HL-60/S4 treated with phorbol 12-myristate 13-acetate at 8.2 ng/mL for 4 days and 3 days (cell line): ENCODE results near the gene RHO.
"Not testable (repeated sequence)": the region's sequence is repeated elsewhere in the genome, so short reads cannot be mapped to it uniquely, and the experiment has no call there.

ENCODE experiments used
- in situ Hi-C: fragments of 300-500 bp; cut with MboI; formaldehyde crosslinking; loops from 2 replicates; pipeline ENCODE4 v1.15.0; 2022; ENCODE audit warnings: low sequenced_read_pairs

RHO gene

DNA sequence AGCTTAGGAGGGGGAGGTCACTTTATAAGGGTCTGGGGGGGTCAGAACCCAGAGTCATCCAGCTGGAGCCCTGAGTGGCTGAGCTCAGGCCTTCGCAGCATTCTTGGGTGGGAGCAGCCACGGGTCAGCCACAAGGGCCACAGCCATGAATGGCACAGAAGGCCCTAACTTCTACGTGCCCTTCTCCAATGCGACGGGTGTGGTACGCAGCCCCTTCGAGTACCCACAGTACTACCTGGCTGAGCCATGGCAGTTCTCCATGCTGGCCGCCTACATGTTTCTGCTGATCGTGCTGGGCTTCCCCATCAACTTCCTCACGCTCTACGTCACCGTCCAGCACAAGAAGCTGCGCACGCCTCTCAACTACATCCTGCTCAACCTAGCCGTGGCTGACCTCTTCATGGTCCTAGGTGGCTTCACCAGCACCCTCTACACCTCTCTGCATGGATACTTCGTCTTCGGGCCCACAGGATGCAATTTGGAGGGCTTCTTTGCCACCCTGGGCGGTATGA, at the start of gene RHO:
RHO (plus strand) TSS at position 51 of the 512 bp plus-strand sequence; CDS start at position 146, 95 bp downstream.
- in situ Hi-C loops: no loop called here

DNA sequence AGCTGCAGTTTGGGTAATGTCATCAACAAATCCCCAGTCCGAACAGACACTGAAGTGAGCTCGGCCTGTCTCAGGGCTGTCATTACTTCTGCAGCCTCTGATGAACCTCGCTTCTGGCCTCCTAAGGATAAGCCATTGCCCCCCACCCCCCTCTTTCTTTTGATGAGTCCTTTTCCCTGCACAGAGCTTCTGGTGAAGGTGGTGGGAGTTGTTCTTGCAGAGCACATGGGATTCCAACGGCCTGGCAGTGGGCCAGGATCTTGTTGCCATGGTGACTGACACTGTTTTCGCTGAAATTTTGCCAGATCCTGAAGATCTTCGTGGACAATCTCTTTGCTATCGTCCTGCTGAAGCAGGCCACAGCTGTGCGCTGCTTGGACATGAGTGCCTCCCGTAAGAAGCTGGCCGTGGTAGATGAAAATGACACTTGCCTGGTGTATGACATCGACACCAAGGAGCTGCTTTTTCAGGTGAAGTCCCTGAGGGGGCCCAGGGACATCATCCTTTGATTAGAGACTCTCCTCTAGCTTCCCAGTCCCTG, 47.1 kb upstream of the RHO start:
- in situ Hi-C loops: not testable (repeated sequence)

DNA sequence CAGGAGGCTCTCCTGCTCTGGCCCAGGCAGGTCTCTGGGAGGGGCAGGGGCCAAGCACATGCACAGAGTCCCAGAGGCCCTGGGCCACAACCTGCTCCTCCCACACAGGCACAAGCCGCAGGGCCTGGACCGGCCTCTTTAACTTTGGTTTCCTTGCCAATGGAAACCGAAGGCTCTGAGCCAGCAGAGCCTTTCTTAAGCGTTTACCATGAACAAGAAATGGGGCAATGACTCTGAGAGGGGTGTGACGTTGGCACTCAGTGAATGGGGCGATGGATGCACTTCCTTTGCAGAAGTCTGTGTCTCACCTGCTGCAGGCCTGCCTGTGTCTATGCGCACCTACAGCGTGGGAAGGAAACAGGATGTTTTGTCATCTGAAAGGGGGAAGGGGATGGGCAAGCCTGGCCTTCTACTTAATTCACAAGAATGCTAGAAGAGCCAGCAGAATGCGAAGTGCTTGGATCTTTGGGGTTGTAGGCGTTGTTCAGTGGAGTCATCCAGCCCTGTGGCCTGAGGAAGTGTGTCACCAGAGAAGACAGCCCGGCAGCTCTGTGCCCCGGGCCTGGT, 46.6 kb upstream of the RHO start:
- in situ Hi-C loops: no loop called here

GRCh38 chr3:129482721-129483120, 45.7 kb upstream of the RHO start:
- in situ Hi-C loops: no loop called here

DNA sequence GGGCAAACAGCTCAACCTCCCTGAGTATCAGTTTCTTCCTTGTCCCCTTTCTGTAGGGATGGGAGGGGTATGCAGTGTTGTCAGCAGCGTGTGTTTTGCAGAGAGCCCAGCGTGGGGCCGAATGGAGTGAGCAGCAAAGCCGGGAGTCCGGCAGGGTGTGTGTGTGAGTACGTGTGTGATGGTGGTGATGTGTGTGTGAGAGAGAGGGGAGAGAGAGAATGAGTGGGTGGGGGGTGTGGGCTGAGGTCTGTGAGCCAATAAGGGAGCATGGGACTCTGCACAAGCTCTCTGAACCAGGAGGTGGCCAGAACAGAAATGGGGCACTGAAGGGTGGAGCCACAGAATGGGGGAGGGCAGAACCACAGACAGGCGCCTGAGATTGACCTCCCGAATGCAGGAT, 44.6 kb upstream of the RHO start:
- in situ Hi-C loops: no loop called here

DNA sequence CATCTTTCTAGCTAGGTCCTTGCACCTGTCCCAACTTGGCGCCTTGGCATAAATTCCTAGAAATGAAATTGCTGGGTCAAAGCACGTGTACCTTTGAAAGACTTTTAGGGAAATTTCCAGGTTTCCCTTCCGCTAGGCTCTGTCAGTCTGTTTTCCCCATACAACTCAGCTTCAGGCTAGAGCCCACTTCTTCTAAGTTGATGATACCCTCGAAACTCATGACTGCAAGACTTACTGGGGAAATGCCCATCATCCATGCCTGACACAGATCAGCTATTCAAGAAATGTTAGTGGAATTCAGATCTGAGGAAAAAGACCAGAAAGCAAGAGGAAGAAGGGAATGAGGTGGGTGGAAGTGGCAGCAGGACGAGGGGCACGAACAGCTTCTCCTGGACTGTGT, 43.3 kb upstream of the RHO start:
- in situ Hi-C loops: not testable (repeated sequence)

- in situ Hi-C loops: no loop called here
Measured at GRCh38 chr3:129485721-129486663, 42.4 kb upstream of the RHO start.

DNA sequence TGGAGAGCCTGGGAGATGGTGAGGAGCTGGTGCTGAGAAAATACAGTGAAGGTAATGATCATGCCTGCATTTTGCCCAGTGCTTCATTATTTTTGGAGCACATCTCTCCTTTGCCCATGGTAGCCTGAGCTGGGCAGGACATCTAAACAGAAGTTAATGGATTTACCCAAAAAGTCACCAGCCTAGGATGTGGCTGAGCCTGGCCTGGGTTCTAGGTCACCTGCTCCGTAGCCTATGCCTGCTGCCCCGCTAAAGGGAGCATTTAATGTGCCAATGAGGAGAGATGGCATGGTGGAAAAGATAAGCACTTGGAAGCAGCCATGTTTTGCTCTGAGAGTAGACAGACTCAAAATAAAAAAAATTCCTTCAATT, 41.8 kb upstream of the RHO start:
- in situ Hi-C loops: no loop called here

DNA sequence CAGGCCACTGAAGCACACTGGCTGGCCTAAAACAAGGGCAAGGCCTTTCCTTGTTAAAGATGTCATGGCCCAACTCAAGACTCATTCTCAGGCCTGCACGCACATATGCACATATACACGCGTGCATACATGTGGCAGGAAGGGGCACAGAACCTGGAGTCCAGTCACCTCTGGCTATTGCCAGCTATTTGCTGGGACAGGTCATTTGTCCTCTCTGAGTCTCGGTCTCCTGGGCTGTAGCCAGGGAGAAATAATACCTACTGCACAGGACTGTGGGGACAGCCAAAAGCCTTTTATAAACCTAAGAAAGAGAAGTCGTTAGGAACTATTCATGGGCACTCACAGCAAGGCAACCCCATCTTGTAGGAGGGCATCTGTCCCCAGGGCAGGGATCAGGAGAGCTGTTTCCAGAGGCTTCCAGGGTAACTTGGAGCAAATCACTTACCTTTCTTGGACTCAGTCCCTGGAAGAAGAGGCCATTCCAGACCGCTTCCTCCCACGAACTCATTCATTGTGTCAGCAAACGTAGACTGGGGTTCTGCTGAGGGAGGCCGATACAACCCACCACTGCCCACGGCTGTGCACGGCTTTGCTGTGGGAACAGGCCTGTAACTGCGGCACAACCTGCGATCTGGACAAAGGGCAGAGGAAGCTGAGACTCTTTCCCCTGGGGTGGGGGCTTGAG, 41.1 kb upstream of the RHO start:
- in situ Hi-C loops: no loop called here

- in situ Hi-C loops: not testable (repeated sequence)
Measured at GRCh38 chr3:129487868-129488335, 40.5 kb upstream of the RHO start.

DNA sequence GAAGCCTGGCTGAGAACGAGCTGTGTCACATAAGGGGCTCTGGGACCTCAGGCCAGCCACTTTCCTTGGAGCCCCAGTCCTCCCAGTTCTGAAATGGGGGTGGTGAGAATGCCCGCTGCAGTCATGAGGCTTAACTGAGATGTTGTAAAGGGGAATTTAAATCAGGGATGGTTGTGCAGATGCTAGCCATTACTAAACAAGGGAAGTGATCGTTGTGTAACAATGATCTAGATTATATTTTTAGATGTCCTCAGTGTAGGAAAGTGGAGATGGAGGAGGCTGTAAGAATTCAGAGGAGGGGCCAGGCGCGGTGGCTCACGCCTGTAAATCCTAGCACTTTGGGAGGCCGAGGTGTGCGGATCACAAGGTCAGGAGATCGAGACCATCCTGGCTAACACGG, 39.2 kb upstream of the RHO start:
- in situ Hi-C loops: not testable (repeated sequence)

DNA sequence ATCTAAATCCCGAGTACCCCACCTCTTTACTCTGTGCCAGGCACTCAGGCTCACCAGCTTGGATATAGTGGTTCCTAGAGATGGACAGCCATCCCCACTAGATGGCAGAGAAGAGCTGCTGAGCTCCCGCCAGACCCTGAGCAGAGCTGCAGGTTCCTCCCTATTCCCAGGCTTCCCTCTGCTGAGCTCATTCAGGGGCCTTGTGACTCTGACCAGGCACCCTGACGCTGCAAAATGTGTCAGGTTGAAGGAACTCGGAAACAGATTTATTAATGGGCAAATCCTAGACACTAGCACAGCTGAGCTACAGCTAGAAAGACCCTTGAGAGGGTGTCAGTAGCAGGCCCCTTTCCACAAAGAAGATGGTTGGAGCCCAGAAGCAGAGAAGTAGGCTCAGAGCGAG, 38.2 kb upstream of the RHO start:
- in situ Hi-C loops: loop anchor here (10.0 kb wide), 1 partner anchor 335 kb away; no protein-coding TSS in a partner anchor

GRCh38 chr3:129491077-129491476, 37.4 kb upstream of the RHO start:
- in situ Hi-C loops: loop anchor here (10.0 kb wide), 1 partner anchor 334 kb away; no protein-coding TSS in a partner anchor

GRCh38 chr3:129491794-129492193, 36.6 kb upstream of the RHO start:
- in situ Hi-C loops: loop anchor here (10.0 kb wide), 1 partner anchor 333 kb away; no protein-coding TSS in a partner anchor

- in situ Hi-C loops: loop anchor here (10.0 kb wide), 1 partner anchor 332 kb away; no protein-coding TSS in a partner anchor
Measured at GRCh38 chr3:129492691-129493090, 35.7 kb upstream of the RHO start.

DNA sequence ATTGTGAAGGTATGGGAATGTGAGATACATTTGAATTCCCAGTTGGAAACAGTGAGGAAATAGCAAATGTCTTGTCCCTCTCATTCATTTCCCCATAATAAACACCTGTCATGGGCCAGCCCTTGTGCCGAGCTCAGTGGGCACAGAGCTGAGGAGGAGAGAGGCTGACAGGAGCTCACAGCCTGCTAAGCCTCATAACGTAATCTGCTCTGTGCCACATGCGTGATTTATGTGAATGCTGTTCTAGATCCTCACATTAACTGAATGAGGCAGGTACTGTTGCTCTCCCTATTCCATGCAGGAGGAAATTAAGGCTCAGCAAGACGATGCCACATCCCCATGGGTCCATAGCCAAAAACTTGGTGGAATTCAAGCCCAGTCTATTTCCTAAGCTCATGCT, 35.2 kb upstream of the RHO start:
- in situ Hi-C loops: loop anchor here (10.0 kb wide), 1 partner anchor 332 kb away; no protein-coding TSS in a partner anchor

- in situ Hi-C loops: loop anchor here (10.0 kb wide), 1 partner anchor 330 kb away; no protein-coding TSS in a partner anchor
Measured at GRCh38 chr3:129494499-129494898, 33.9 kb upstream of the RHO start.

GRCh38 chr3:129495006-129495639, 33.3 kb upstream of the RHO start:
- in situ Hi-C loops: loop anchor here (10.0 kb wide), 1 partner anchor 330 kb away; no protein-coding TSS in a partner anchor

- in situ Hi-C loops: loop anchor here (10.0 kb wide), 1 partner anchor 327 kb away; no protein-coding TSS in a partner anchor
Measured at GRCh38 chr3:129497876-129498275, 30.6 kb upstream of the RHO start.
